Colon (tissue), 2 donors: ENCODE measurements around the gene EPHA6.

Experiments used
- FAIRE-seq: peaks from 2 replicates; lab custom pipeline; 2012; peaks lifted over from hg19 to GRCh38; lab: Jason Lieb, UNC
- donor health status: control.
- donor health status: control.

EPHA6 gene

GRCh38 chr3:97647441-97647982 is 833.1 kb downstream of the EPHA6 start:
- FAIRE-seq: no peak

- no peak for FAIRE-seq
Measured at GRCh38 chr3:97655971-97656370, 841.6 kb downstream of the EPHA6 start.

GRCh38 chr3:97656638-97657037 is 842.2 kb downstream of the EPHA6 start:
- FAIRE-seq: no peak

GRCh38 chr3:97658668-97659285 is 844.4 kb downstream of the EPHA6 start:
- FAIRE-seq: peak; percentile 14

GRCh38 chr3:97662264-97662663 is 847.9 kb downstream of the EPHA6 start:
- FAIRE-seq: no peak

GRCh38 chr3:97662762-97663161 is 848.4 kb downstream of the EPHA6 start:
- FAIRE-seq: no peak

- no peak for FAIRE-seq
Measured at GRCh38 chr3:97665896-97666295, 851.5 kb downstream of the EPHA6 start.

GRCh38 chr3:97670952-97671351 is 856.6 kb downstream of the EPHA6 start:
- no peak for FAIRE-seq

- FAIRE-seq: no peak
Measured at GRCh38 chr3:97673357-97673997, 859.1 kb downstream of the EPHA6 start.

GRCh38 chr3:97674461-97674860 is 860.1 kb downstream of the EPHA6 start:
- no peak for FAIRE-seq

- no peak for FAIRE-seq
Measured at GRCh38 chr3:97680210-97680609, 865.8 kb downstream of the EPHA6 start.

GRCh38 chr3:97680696-97681095 is 866.3 kb downstream of the EPHA6 start:
- no peak for FAIRE-seq

- FAIRE-seq: no peak
Measured at GRCh38 chr3:97684490-97684889, 870.1 kb downstream of the EPHA6 start.

- no peak for FAIRE-seq
Measured at GRCh38 chr3:97686258-97686657, 871.9 kb downstream of the EPHA6 start.

GRCh38 chr3:97687734-97688133 is 873.3 kb downstream of the EPHA6 start:
- FAIRE-seq: no peak

- FAIRE-seq: no peak
Measured at GRCh38 chr3:97689111-97689510, 874.7 kb downstream of the EPHA6 start.

GRCh38 chr3:97689962-97690361 is 875.6 kb downstream of the EPHA6 start:
- no peak for FAIRE-seq

GRCh38 chr3:97691354-97691753 is 877.0 kb downstream of the EPHA6 start:
- no peak for FAIRE-seq

GRCh38 chr3:97692389-97692788 is 878.0 kb downstream of the EPHA6 start:
- no peak for FAIRE-seq

- FAIRE-seq: no peak
Measured at GRCh38 chr3:97692831-97693230, 878.4 kb downstream of the EPHA6 start.

GRCh38 chr3:97694876-97695275 is 880.5 kb downstream of the EPHA6 start:
- no peak for FAIRE-seq

- no peak for FAIRE-seq
Measured at GRCh38 chr3:97698691-97699090, 884.3 kb downstream of the EPHA6 start.

- FAIRE-seq: no peak
Measured at GRCh38 chr3:97699889-97700288, 885.5 kb downstream of the EPHA6 start.

GRCh38 chr3:97705764-97706163 is 891.4 kb downstream of the EPHA6 start:
- no peak for FAIRE-seq
